ENCODE data around the gene GSC2. TPM values are rescaled to one million over a fixed set of nuclear protein-coding genes. Genes with fewer than 3 reads are reported as not detected.
A peak's percentile ranks its signal among the peaks of the same experiment; 100 is the strongest.

GSC2 gene
- total RNA-seq, 6 donors from 2014 or later: not detected

GRCh38 chr22:19105867-19106802, 44.0 kb downstream of the GSC2 start:
- WGBS, 2 donors: 74% methylated on average over 13 to 18 of the region's 18 CpGs
- Histone ChIP-seq H3K27me3 (no peaks in the 10 kb centered on the region), H3K36me3 (no peaks in the 10 kb centered on the region), H3K4me1 (peaks cover 48 to 57% (median 52%) of the 10 kb centered on the region in 4 donors), H3K9me3 (no peaks in the 10 kb centered on the region), H3K27ac (peak overlapping the region in 3 of 4 donors; percentile 4 to 38 (median 14)), H3K4me3 (no peak overlapping the region)
- TF ChIP-seq EP300 (IDR thresholded peaks at IDR 0.05) (no peak), POLR2A (IDR thresholded peaks at IDR 0.05) (no peak), POLR2AphosphoS5 (IDR thresholded peaks at IDR 0.05) (no peak)
- TF ChIP-seq, protein P1, sequence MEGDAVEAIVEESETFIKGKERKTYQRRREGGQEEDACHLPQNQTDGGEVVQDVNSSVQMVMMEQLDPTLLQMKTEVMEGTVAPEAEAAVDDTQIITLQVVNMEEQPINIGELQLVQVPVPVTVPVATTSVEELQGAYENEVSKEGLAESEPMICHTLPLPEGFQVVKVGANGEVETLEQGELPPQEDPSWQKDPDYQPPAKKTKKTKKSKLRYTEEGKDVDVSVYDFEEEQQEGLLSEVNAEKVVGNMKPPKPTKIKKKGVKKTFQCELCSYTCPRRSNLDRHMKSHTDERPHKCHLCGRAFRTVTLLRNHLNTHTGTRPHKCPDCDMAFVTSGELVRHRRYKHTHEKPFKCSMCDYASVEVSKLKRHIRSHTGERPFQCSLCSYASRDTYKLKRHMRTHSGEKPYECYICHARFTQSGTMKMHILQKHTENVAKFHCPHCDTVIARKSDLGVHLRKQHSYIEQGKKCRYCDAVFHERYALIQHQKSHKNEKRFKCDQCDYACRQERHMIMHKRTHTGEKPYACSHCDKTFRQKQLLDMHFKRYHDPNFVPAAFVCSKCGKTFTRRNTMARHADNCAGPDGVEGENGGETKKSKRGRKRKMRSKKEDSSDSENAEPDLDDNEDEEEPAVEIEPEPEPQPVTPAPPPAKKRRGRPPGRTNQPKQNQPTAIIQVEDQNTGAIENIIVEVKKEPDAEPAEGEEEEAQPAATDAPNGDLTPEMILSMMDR (IDR thresholded peaks at IDR 0.05): peak in 2 of 6 experiments; percentile 26 to 43
- DNase-seq: peak in 1 of 2 donors; percentile 59
- no peak for ATAC-seq (ENCODE audit: low FRiP score in 2 of 2)

- Histone ChIP-seq H3K27me3 (no peaks in the 10 kb centered on the region), H3K27ac (peak overlapping the region in 2 of 4 donors; percentile 4 to 14), H3K4me3 (no peak overlapping the region), H3K9me3 (no peaks in the 10 kb centered on the region), H3K4me1 (peaks cover 42 to 50% (median 46%) of the 10 kb centered on the region in 4 donors), H3K36me3 (no peaks in the 10 kb centered on the region)
- 93 to 99% methylated on average over 8 of the region's 8 CpGs for WGBS, 2 donors
- TF ChIP-seq POLR2AphosphoS5 (IDR thresholded peaks at IDR 0.05) (no peak), EP300 (IDR thresholded peaks at IDR 0.05) (no peak), POLR2A (IDR thresholded peaks at IDR 0.05) (no peak)
- TF ChIP-seq, protein P1 (IDR thresholded peaks at IDR 0.05): no peak
- ATAC-seq (ENCODE audit: low FRiP score in 2 of 2): no peak
- DNase-seq: no peak
Observed at GRCh38 chr22:19105456-19105855, 44.6 kb downstream of the GSC2 start.

GRCh38 chr22:19103880-19104821, 45.9 kb downstream of the GSC2 start:
- peak in 1 of 2 donors; percentile 18 for ATAC-seq (ENCODE audit: low FRiP score in 2 of 2)
- no peak overlapping the region for H3K4me3 ChIP-seq

DNA sequence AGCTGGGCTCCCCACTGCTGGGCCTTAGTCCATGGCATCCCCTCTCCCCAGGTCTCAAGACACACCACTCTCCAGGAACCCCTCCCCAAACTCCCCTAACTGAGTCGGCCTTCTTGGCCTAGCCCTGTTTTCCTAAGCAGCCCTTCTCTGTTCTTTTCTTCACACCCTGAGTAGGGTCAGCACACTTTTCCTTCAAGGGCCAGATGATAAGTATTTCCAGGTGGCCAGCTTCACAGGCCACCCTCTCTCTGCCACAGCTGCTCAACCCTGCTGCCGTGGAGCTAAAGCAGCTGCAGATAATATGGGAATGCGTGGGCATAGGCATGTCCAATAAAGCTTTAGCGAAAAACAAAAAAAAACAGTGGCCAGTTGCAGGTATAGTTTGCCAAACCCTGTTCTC, 51.9 kb downstream of the GSC2 start:
- H3K4me1 ChIP-seq: peaks cover 6 to 26% (median 16%) of the 10 kb centered on the region in 4 donors
- H3K4me3 ChIP-seq: no peak overlapping the region
- H3K27ac ChIP-seq: peak overlapping the region in 3 of 4 donors; percentile 39 to 73 (median 68)
- no peaks in the 10 kb centered on the region for H3K27me3 ChIP-seq
- TF ChIP-seq EP300 (IDR thresholded peaks at IDR 0.05) (no peak), POLR2AphosphoS5 (IDR thresholded peaks at IDR 0.05) (peak in 1 of 2 donors; percentile 23)
- TF ChIP-seq, protein P1 (IDR thresholded peaks at IDR 0.05): no peak
- H3K9me3 ChIP-seq: no peaks in the 10 kb centered on the region
- H3K36me3 ChIP-seq: peaks cover 0 to 18% (median 0%) of the 10 kb centered on the region in 4 donors
- DNase-seq: no peak
- WGBS, 2 donors: 67 to 69% methylated on average over 4 of the region's 4 CpGs
- peak in 1 of 2 donors; percentile 42 for ATAC-seq (ENCODE audit: low FRiP score in 2 of 2)

More at GRCh38 chr22:19103880-19104821, 45.9 kb downstream of the GSC2 start:
- H3K9me3 ChIP-seq: no peaks in the 10 kb centered on the region
- DNase-seq: no peak
- WGBS, 2 donors: 79 to 84% methylated on average over 4 to 5 of the region's 5 CpGs
- H3K27ac ChIP-seq: peak overlapping the region in 2 of 4 donors; percentile 7 to 28
- no peaks in the 10 kb centered on the region for H3K27me3 ChIP-seq
- H3K4me1 ChIP-seq: peaks cover 30 to 38% (median 35%) of the 10 kb centered on the region in 4 donors
- TF ChIP-seq EP300 (IDR thresholded peaks at IDR 0.05) (no peak), POLR2A (IDR thresholded peaks at IDR 0.05) (no peak), POLR2AphosphoS5 (IDR thresholded peaks at IDR 0.05) (no peak)
- TF ChIP-seq, protein P1 (IDR thresholded peaks at IDR 0.05): no peak
- no peaks in the 10 kb centered on the region for H3K36me3 ChIP-seq

Data from upper lobe of left lung (tissue), 6 donors.